HepG2 (cell line): ENCODE measurements around the gene ERRFI1. TPM values are rescaled to one million over a fixed set of nuclear protein-coding genes. Genes with fewer than 3 reads are reported as not detected.

Experiments used
- ATAC-seq: fragments of 200-7000 bp; cut with Tn5 transposase; 3 replicates; pipeline ENCODE4 v1.9.1; 2020; ENCODE audit warnings: mild to moderate bottlenecking, moderate library complexity
- BruUV-seq: library from RNA; stranded (reverse); fragments of 400-500 nt; replicated peaks from 2 replicates; lab custom pipeline; 2021; lab: Mats Ljungman, UMichigan
- CTCF ChIA-PET: fragments of 300-600 bp; formaldehyde crosslinking; extraction: SDS; loops from one replicate; lab custom pipeline; 2021; ENCODE audit warnings: low total read pairs, inconsistent platforms, low intra/inter-chr PET ratio; lab: Yijun Ruan, JAX
- POLR2A ChIA-PET: fragments of 350-600 bp; sonication (Branson Sonifier 250); formaldehyde crosslinking; loops from one replicate; lab custom pipeline; 2020; ENCODE audit warnings: antibody characterized with exemption, inconsistent platforms; lab: Yijun Ruan, JAX
- DNase-seq: peaks from one replicate; pipeline ENCODE4 v3.0.0-alpha.2; 2015; ENCODE audit warnings: low spot score
- FAIRE-seq: peaks from 3 replicates; lab custom pipeline; 2011; peaks lifted over from hg19 to GRCh38; lab: Jason Lieb, UNC
- H2AFZ ChIP-seq: one replicate; pipeline ENCODE4 v1.6.1; 2011; ENCODE audit warnings: low read length, inconsistent platforms
- H3K27ac ChIP-seq: fragments of 300-600 bp; 3 replicates; pipeline ENCODE4 v1.8.0; 2011; ENCODE audit warnings: mixed run types, mild to moderate bottlenecking, mixed read lengths, low read length, inconsistent platforms; ENCODE audit not compliant: insufficient read depth; ENCODE audit errors: extremely low read length
- H3K27me3 ChIP-seq, 2 experiments: fragments of 200-600 bp in 1 of 2; 2 replicates in 1 of 2; 3 replicates in 1 of 2; pipeline versions ENCODE4 v1.6.0 to v1.8.0; 2011; ENCODE audit warnings: low read length in 2 of 2, mild to moderate bottlenecking in 2 of 2, moderate library complexity in 2 of 2, inconsistent platforms in 1 of 2; ENCODE audit not compliant: insufficient read depth in 2 of 2, control insufficient read depth in 1 of 2
- H3K36me3 ChIP-seq, 2 experiments: fragments of 200-600 bp in 1 of 2; replicated peaks in 1 of 2; 2 replicates in 1 of 2; 3 replicates in 1 of 2; pipeline versions ENCODE4 v1.5.1 to v1.8.0; 2011; ENCODE audit warnings: low read length in 2 of 2, inconsistent platforms in 1 of 2; ENCODE audit not compliant: insufficient read depth in 2 of 2, control insufficient read depth in 1 of 2
- H3K4me1 ChIP-seq: 2 replicates; pipeline ENCODE4 v1.5.1; 2012; ENCODE audit warnings: low read length, inconsistent platforms; ENCODE audit not compliant: insufficient read depth
- H3K4me2 ChIP-seq: 2 replicates; pipeline ENCODE4 v1.6.0; 2011; ENCODE audit warnings: low read depth, low read length, inconsistent platforms
- H3K4me3 ChIP-seq, 3 experiments: fragments of 200-600 bp in 1 of 3; sonication (generic), shearing (Covaris generic) in 1 of 3; replicated peaks in 1 of 3; 2 replicates each; pipeline ENCODE4 v1.5.1; 2011 to 2016; ENCODE audit warnings: low read length in 3 of 3, inconsistent platforms in 2 of 3, low read depth in 2 of 3, mild to moderate bottlenecking in 2 of 3, control low read depth in 1 of 3, mixed read lengths in 1 of 3; ENCODE audit not compliant: insufficient read depth in 1 of 3
- H3K79me2 ChIP-seq: one replicate; pipeline ENCODE4 v1.6.1; 2011; ENCODE audit warnings: low read length, inconsistent platforms; ENCODE audit not compliant: insufficient read depth
- H3K9ac ChIP-seq: 2 replicates; pipeline ENCODE4 v1.6.0; 2011; ENCODE audit warnings: mild to moderate bottlenecking, low read depth, low read length, inconsistent platforms; ENCODE audit not compliant: insufficient read depth
- H3K9me3 ChIP-seq: 2 replicates; pipeline ENCODE4 v1.5.1; 2012; ENCODE audit warnings: mild to moderate bottlenecking, low read length
- H4K20me1 ChIP-seq: 2 replicates; pipeline ENCODE4 v1.6.0; 2011; ENCODE audit warnings: inconsistent platforms, mild to moderate bottlenecking, low read length, moderate library complexity; ENCODE audit not compliant: insufficient read depth
- FOXA3 ChIP-seq: IDR thresholded peaks from 2 replicates; pipeline ENCODE4 v1.6.1; 2016; ENCODE audit warnings: missing genetic modification reagents, missing compliant biosample characterization
- ZNF292 ChIP-seq: sonication (generic); formaldehyde crosslinking; IDR thresholded peaks from 2 replicates; pipeline ENCODE4 v1.8.1; 2022; ENCODE audit warnings: mild to moderate bottlenecking, low read depth, missing genetic modification reagents, borderline replicate concordance
- ZNF530 ChIP-seq: sonication (generic); formaldehyde crosslinking; IDR thresholded peaks from 2 replicates; pipeline ENCODE4 v1.5.0; 2020; ENCODE audit warnings: low read depth, mild to moderate bottlenecking, missing genetic modification reagents
- ZNF552 ChIP-seq: sonication (generic); formaldehyde crosslinking; IDR thresholded peaks from 2 replicates; pipeline ENCODE4 v1.9.0; 2022; ENCODE audit warnings: missing genetic modification reagents, mild to moderate bottlenecking, borderline replicate concordance
- WGBS: methylation state at CpG from one replicate; pipeline ENCODE4 v1.1.6; 2017; ENCODE audit warnings: low lambda C conversion rate; 5-methylcytosine and 5-hydroxymethylcytosine counted together
- in situ Hi-C: cut with HindIII; loops from 2 replicates; pipeline ENCODE4 v1.10.0; 2017; ENCODE audit warnings: low pct_unique_long_range_greater_than_20kb; ENCODE audit not compliant: extremely low pct_ligation_motif_present
- intact Hi-C: fragments of 100-400 bp; cut with micrococcal nuclease; formaldehyde crosslinking; loops from one replicate; pipeline ENCODE4 v1.10.0; 2022; ENCODE audit not compliant: unreplicated experiment
- polyA plus RNA-seq, 8 experiments: library from polyadenylated mRNA; depleted of rRNA in 3 of 8; stranded (reverse) in 7 of 8; unstranded in 1 of 8; fragments of >200 nt; fragmentation: Illumina TruSeq in 4 of 8; extraction: Trizol in 4 of 8; gene quantifications; 2 replicates each; pipeline versions ENCODE4 v1.2.1 to v1.2.3, GENCODE V29; 2011 to 2016; ENCODE audit warnings: low read depth in 4 of 8, missing spikeins in 1 of 8, mixed read lengths in 1 of 8; ENCODE audit not compliant: insufficient read depth in 1 of 8
- total RNA-seq, 5 experiments: library from RNA; depleted of rRNA; stranded (reverse); fragments of >200 nt; fragmentation: Illumina TruSeq; extraction: Trizol; gene quantifications; 2 replicates each; pipeline ENCODE4 v1.2.3, GENCODE V29; 2016; ENCODE audit warnings: low read depth in 1 of 5
- TF ChIP-seq, protein P1 (sequence below): sonication (generic); formaldehyde crosslinking; conservative IDR thresholded peaks from 2 replicates; pipeline ENCODE4 v1.4.0; 2020; ENCODE audit warnings: missing genetic modification reagents
- TF ChIP-seq, protein P2 (sequence below): IDR thresholded peaks from 2 replicates; pipeline ENCODE4 v1.6.1; 2016; ENCODE audit warnings: control low read depth
- TF ChIP-seq, protein P3 (sequence below): sonication (generic); formaldehyde crosslinking; IDR thresholded peaks from 2 replicates; pipeline ENCODE4 v1.5.1; 2020; ENCODE audit warnings: mild to moderate bottlenecking, missing genetic modification reagents, moderate library complexity

ERRFI1 gene
- total and polyA plus RNA-seq, 2 of the 13 experiments (the other 11 are each of a cell fraction or from before 2014, with no cell fraction given): 84.4 to 753 TPM

DNA sequence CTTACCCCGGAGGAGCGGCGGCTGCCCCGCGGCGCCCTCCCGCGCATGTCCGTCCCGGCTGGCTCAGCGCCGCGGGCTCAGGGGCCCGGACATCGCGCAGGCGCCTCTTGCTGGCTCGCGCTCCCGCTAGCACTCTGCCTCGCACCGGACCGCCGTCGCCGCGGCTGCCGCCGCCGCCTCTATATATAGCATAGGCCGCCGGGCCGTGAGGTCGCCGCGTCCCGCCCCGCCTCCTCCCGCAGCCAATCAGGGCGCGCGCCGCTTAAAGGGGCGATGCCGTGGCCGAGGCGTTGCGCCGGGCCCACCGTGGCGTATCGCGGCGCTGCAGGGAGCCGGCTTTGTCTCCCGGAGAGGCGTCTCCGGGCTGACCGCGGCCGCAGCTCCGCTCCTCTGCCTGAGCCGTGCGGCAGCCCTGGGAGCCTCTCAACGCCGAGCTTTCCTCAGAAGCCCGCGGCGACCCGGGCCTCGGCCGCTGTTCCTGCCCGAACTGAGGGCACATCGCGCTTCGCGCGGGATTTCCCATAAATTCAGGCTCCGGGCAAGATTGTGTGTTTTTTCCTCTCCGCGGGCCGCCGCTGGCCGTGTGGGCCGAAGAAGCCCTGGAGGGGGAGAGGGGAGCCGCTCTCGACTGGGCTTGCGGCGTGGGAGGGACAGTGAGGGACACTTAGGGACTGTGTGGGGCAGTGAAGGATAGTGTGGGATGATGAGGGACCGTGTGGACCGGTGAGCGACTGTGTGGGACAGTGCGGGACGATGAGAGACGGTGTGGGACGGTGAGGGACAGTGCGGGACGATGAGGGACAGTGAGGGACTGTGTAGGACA lies at the start of gene ERRFI1 (continued):
- TF ChIP-seq FOXA3 (CRISPR knock-in tag) (no peak; the same call in 1 of the 2 replicates), ZNF292 (CRISPR knock-in tag) (no peak)
- TF ChIP-seq, protein P1, sequence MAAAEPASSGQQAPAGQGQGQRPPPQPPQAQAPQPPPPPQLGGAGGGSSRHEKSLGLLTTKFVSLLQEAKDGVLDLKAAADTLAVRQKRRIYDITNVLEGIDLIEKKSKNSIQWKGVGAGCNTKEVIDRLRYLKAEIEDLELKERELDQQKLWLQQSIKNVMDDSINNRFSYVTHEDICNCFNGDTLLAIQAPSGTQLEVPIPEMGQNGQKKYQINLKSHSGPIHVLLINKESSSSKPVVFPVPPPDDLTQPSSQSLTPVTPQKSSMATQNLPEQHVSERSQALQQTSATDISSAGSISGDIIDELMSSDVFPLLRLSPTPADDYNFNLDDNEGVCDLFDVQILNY (CRISPR knock-in tag): peak; percentile 34; the same call in 1 of the 2 replicates

DNA sequence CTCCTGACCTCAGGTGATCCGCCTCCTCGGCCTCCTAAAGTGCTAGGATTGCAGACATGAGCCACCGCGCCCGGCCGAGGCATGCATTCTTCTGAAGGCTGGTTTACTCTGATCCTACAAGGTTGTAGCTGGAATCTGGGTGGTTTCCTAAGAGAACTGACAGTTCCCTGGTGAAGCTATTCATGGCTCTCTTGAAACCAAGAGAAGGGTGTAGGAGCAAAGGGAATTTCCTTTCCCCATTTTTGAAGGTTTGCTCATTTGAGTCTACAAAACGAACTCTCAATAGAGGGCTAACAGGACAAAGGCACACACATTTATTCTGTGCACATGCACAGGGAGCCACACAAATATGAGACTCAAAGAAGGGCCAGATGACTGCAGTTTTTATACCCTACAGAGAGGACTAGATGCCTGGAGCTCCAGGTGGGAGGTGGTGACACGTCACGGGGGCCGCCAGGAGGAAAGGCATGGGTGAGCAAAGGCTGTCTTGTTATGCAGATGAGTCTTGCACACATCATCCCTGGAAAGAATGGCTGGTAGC lies 49.5 kb upstream of the ERRFI1 start:
- BruUV-seq: no TSS peak
- H3K4me3 ChIP-seq: no peak overlapping the region
- ChIA-PET POLR2A (interaction anchor here (1.8 to 4.2 kb wide), 2 partner anchors 46 to 48 kb away, joined by 7 to 34 read pairs; no protein-coding TSS in a partner anchor), CTCF (no interaction called here)
- H3K9ac ChIP-seq: no peak overlapping the region
- H3K36me3 ChIP-seq: no peaks in the 10 kb centered on the region
- H3K27me3 ChIP-seq: no peaks in the 10 kb centered on the region
- H3K4me2 ChIP-seq: no peak overlapping the region
- no peak overlapping the region for H3K27ac ChIP-seq
- FAIRE-seq (no peak), ATAC-seq (no peak), DNase-seq (no peak)
- H3K4me1 ChIP-seq: peaks cover 79% of the 10 kb centered on the region
- TF ChIP-seq, protein P2, sequence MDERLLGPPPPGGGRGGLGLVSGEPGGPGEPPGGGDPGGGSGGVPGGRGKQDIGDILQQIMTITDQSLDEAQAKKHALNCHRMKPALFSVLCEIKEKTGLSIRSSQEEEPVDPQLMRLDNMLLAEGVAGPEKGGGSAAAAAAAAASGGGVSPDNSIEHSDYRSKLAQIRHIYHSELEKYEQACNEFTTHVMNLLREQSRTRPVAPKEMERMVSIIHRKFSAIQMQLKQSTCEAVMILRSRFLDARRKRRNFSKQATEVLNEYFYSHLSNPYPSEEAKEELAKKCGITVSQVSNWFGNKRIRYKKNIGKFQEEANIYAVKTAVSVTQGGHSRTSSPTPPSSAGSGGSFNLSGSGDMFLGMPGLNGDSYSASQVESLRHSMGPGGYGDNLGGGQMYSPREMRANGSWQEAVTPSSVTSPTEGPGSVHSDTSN: no peak
- TF ChIP-seq, protein P3, sequence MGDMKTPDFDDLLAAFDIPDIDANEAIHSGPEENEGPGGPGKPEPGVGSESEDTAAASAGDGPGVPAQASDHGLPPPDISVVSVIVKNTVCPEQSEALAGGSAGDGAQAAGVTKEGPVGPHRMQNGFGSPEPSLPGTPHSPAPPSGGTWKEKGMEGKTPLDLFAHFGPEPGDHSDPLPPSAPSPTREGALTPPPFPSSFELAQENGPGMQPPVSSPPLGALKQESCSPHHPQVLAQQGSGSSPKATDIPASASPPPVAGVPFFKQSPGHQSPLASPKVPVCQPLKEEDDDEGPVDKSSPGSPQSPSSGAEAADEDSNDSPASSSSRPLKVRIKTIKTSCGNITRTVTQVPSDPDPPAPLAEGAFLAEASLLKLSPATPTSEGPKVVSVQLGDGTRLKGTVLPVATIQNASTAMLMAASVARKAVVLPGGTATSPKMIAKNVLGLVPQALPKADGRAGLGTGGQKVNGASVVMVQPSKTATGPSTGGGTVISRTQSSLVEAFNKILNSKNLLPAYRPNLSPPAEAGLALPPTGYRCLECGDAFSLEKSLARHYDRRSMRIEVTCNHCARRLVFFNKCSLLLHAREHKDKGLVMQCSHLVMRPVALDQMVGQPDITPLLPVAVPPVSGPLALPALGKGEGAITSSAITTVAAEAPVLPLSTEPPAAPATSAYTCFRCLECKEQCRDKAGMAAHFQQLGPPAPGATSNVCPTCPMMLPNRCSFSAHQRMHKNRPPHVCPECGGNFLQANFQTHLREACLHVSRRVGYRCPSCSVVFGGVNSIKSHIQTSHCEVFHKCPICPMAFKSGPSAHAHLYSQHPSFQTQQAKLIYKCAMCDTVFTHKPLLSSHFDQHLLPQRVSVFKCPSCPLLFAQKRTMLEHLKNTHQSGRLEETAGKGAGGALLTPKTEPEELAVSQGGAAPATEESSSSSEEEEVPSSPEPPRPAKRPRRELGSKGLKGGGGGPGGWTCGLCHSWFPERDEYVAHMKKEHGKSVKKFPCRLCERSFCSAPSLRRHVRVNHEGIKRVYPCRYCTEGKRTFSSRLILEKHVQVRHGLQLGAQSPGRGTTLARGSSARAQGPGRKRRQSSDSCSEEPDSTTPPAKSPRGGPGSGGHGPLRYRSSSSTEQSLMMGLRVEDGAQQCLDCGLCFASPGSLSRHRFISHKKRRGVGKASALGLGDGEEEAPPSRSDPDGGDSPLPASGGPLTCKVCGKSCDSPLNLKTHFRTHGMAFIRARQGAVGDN (CRISPR knock-in tag): peak; percentile 4; the same call in 1 of the 2 replicates
- 0 out of 2 replicates have a peak, but pooled peaks have one; percentile 53 for TF ChIP-seq ZNF530 (CRISPR knock-in tag)
- TF ChIP-seq ZNF552 (CRISPR knock-in tag): no peak
- WGBS: 78% methylated on average over 10 of the region's 10 CpGs
- in situ Hi-C loops: no loop called here
- H2AFZ ChIP-seq: no peak overlapping the region
- peaks cover 13% of the 10 kb centered on the region for H3K79me2 ChIP-seq
- intact Hi-C loops: loop anchor here (5.0 kb wide), 1 partner anchor 48 kb away; the partner anchor contains the start of gene ERRFI1
- no peaks in the 10 kb centered on the region for H4K20me1 ChIP-seq
- H3K9me3 ChIP-seq: no peaks in the 10 kb centered on the region
